Mammary microvascular endothelial cell (primary cell): ENCODE measurements around the gene NELL2. TPM values are rescaled to one million over a fixed set of nuclear protein-coding genes. Genes with fewer than 3 reads are reported as not detected.

Experiments used
- total RNA-seq: library from RNA; depleted of rRNA; stranded (reverse); fragments of >200 nt; gene quantifications from 2 replicates; pipeline ENCODE4 v1.2.3, GENCODE V29; 2015

The NELL2 gene
- not detected in 2 replicates for total RNA-seq

GRCh38 chr12:44875954-44876543, at the start of gene NELL2:
NELL2 (minus strand) TSS chr12:44876315; CDS start chr12:44875869, 446 bp downstream.

Other genes starting within 250 kb of the NELL2 start
- gene DBX2, start 174.8 kb upstream of the NELL2 start, total RNA-seq: not detected in 2 replicates